RWPE1 (cell line): ENCODE measurements around the gene GPATCH4.

ENCODE experiments used
- CTCF ChIA-PET: fragments of 350-600 bp; sonication (Branson Sonifier 250); formaldehyde crosslinking; extraction: SDS; loops from one replicate; lab custom pipeline; 2021; lab: Yijun Ruan, JAX
- POLR2A ChIA-PET: fragments of 400-600 bp; formaldehyde crosslinking; extraction: SDS; loops from one replicate; lab custom pipeline; 2020; ENCODE audit warnings: antibody characterized with exemption; ENCODE audit not compliant: low non-redundant PET; lab: Yijun Ruan, JAX
- DNase-seq: peaks from one replicate; pipeline ENCODE4 v3.0.0; 2012; ENCODE audit warnings: low spot score
- H3K27ac ChIP-seq: fragments of 450-650 bp; 2 replicates; pipeline ENCODE4 v1.5.1; 2017
- TF ChIP-seq, protein P1 (sequence below): fragments of 450-650 bp; conservative IDR thresholded peaks from 2 replicates; pipeline ENCODE4 v1.5.1; 2017; ENCODE audit warnings: low read depth, mild to moderate bottlenecking

GPATCH4 gene

DNA sequence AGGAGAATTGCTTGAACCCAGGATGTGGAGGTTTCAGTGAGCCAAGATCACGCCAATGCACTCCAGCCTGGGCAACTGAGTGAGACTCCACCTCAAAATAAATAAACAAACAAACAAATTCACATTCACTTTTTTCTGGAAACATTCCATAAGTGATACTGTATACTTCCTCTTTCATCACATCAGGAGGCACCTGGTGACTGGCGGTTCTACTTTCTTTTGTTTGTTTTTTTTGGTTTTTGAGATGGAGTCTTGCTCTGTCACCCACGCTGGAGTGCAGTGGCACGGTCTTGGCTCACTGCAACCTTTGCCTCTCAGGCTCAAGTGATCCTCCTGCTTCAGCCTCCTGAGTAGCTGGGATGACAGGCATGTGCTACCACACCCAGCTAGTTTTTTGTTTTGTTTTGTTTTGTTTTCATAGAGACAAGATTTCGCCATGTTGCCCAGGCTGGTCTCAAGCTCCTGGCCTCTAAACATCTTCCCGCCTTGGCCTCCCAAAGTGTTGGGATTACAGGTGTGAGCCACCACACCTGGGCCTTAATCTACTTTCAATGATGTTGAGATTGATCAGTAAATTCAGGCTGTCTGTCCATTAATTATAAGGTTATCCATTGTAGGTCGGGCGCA, 28.7 kb upstream of the GPATCH4 start:
- no peak for DNase-seq
- TF ChIP-seq, protein P1, sequence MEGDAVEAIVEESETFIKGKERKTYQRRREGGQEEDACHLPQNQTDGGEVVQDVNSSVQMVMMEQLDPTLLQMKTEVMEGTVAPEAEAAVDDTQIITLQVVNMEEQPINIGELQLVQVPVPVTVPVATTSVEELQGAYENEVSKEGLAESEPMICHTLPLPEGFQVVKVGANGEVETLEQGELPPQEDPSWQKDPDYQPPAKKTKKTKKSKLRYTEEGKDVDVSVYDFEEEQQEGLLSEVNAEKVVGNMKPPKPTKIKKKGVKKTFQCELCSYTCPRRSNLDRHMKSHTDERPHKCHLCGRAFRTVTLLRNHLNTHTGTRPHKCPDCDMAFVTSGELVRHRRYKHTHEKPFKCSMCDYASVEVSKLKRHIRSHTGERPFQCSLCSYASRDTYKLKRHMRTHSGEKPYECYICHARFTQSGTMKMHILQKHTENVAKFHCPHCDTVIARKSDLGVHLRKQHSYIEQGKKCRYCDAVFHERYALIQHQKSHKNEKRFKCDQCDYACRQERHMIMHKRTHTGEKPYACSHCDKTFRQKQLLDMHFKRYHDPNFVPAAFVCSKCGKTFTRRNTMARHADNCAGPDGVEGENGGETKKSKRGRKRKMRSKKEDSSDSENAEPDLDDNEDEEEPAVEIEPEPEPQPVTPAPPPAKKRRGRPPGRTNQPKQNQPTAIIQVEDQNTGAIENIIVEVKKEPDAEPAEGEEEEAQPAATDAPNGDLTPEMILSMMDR, result no peak
- no peak overlapping the region for H3K27ac ChIP-seq
- ChIA-PET POLR2A (no interaction called here), CTCF (interaction anchor here (0.6 kb wide), 1 partner anchor 96 kb away, joined by 3 read pairs; no protein-coding TSS in a partner anchor)

DNA sequence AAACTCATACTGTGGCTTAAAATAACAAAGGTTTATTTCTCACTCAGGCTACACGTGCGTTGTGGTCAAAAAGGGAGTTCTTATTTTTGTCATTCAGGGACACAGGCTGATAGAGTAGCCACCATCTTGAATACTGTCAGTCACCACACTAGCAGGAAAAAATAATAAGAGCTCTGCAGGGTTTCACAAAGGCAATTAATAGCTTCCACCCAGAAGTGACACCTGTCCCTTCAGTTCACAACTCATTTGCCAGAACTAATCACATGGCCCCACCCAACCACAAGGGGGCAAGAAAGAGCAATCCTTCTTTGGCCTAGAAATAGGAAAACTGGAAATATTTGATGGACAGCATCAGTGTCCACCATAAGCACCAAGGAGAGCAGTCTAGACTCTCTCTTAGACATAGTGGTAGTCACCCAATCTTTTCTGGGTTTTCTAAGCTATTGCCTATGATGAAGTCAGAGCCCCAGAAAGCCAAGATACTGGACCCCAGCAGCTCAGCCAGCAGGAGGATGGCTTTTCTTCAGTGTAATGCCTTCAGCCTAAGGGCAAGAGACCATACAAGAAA, 26.1 kb upstream of the GPATCH4 start:
- POLR2A ChIA-PET, result no interaction called here

DNA sequence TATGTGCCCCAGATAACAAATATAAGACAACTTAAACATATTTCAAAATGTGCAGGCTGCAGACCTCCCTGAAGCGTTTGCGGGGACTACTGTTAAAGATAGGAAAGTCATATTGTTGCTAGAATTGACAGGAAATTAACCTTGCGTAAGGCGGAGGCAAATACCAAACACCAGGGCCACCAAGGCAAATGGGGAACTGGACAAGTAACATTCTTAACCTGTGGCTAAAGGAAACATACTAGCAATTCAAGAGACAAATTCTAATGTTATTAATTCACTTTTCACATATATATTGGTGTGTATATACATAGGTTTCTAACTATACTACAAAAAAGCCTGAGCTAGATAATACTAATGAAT, 24.8 kb upstream of the GPATCH4 start:
- TF ChIP-seq, protein P1, result peak; percentile 42
- ChIA-PET POLR2A (no interaction called here), CTCF (interaction anchor here (0.6 to 2.4 kb wide), 4 partner anchors 32 to 264 kb away, joined by 3 to 19 read pairs (median 6); no protein-coding TSS in a partner anchor)
- DNase-seq, result no peak
- no peak overlapping the region for H3K27ac ChIP-seq

More for the DNA sequence above, 26.1 kb upstream of the GPATCH4 start:
- CTCF ChIA-PET, result interaction anchor here (0.5 to 2.4 kb wide), 19 partner anchors 10 to 353 kb away, joined by 3 to 19 read pairs (median 4); no protein-coding TSS in a partner anchor
- no peak overlapping the region for H3K27ac ChIP-seq
- TF ChIP-seq, protein P1, result peak; percentile 68
- no peak for DNase-seq

DNA sequence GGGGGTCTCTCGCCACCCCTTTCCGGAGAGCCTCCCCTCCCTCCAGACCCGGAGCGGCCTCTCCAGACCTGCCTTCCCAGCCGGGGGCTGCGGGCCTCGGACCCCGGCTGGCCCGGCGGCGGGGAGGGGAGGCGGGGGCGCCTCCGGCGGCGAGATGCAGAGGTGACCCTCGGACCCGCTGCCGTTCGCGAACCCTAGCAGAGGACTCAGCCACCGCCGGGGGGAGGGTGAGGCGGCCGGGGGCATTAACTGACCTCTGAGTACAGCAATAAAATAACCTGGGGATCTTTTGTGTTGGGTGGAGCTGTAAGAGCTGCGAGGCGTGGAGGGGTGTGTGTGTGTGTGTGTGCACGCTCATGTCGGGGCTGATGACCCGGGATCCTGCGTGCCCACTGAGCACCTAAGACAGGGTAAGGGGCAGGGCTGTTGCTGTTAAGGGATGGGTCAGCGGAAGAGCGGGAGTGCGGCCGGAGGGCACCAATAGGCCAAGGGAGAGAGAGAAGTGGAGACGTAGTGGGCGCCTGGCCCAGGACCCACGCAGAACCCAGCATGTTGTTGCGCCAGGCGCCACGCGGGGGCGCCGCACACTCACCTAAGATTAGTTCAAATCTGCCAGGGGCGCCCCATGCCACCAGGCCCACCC, 24.3 kb upstream of the GPATCH4 start:
- no peak overlapping the region for H3K27ac ChIP-seq
- ChIA-PET POLR2A (no interaction called here), CTCF (interaction anchor here (0.7 to 2.4 kb wide), 8 partner anchors 20 to 101 kb away, joined by 3 to 19 read pairs (median 4); no protein-coding TSS in a partner anchor)
- TF ChIP-seq, protein P1, result peak; percentile 87
- DNase-seq, result no peak

DNA sequence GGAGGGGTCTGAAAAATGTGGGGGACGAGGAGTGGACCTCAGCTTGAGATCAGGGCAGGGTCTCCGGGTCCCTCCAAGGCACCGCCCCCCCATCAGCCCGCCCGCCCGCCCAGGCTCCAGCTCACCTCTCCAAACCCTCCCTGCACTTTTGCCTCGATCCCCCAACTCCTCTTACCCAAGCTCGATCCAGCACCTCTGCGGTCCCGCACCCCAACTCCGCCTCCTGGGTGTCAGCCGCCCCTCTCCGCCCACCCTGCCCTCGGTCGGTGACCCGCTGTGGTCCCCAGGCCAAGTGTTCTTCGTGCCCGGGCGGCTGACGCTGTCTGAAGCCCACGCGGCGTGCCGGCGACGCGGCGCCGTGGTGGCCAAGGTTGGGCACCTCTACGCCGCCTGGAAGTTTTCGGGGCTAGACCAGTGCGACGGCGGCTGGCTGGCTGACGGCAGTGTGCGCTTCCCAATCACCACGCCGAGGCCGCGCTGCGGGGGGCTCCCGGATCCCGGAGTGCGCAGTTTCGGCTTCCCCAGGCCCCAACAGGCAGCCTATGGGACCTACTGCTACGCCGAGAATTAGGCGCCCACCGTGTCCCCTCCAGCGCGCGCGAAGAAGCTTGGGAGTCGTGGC, 23.6 kb upstream of the GPATCH4 start:
- H3K27ac ChIP-seq, result no peak overlapping the region
- no peak for DNase-seq
- ChIA-PET POLR2A (no interaction called here), CTCF (interaction anchor here (0.6 to 2.2 kb wide), 17 partner anchors 18 to 239 kb away, joined by 3 to 8 read pairs (median 4); partner anchors contain the start of genes CRABP2 and NES)
- TF ChIP-seq, protein P1, result no peak
